AG08395 (cell line): ENCODE data around the gene PIGT.
"Not testable (repeated sequence)": the region's sequence is repeated elsewhere in the genome, so short reads cannot be mapped to it uniquely, and the experiment has no call there.

ENCODE experiments used
- DNase-seq: peaks from one replicate; pipeline ENCODE4 v3.0.0; 2012; ENCODE audit warnings: mixed read lengths, low spot score

Gene PIGT

DNA sequence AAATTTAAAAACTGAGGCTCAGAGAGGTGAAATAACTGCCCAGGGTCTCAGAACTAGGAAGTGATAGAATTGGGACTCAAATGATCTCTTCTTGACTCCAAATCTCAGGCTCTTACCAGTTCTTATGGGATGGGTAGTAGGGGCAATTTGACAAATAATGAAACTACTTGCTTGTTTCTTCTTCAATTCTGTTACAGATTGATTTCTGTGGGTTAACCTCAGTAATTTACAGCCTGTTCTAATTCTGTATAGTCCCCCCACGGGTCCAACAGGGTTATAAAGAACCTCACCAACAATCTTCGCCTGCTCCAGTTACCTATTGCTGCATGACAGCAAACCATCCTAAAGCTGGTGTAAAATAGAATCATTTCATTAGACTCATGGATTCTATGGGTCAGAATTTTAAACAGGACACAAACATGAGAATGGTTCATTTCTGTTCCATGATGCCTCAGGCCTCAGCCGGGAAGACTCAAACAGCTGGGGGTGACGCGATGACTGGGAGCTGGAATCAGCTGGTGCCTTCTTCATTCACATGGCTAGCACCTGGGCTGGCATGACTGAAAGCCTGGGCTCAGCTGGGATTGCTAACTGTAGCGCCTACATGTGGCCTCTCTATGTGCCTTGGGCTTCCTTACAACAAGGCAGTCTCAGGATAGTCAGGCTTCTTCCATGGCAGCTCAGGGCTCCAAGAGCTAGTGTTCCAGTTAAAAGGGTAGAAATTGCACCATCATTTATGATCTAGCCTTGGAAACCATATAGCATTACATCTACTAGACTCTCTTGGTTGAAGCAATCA, 47.0 kb downstream of the PIGT start:
- DNase-seq: no peak

- DNase-seq: no peak
Measured at GRCh38 chr20:45463709-45464108, 47.8 kb downstream of the PIGT start.

DNA sequence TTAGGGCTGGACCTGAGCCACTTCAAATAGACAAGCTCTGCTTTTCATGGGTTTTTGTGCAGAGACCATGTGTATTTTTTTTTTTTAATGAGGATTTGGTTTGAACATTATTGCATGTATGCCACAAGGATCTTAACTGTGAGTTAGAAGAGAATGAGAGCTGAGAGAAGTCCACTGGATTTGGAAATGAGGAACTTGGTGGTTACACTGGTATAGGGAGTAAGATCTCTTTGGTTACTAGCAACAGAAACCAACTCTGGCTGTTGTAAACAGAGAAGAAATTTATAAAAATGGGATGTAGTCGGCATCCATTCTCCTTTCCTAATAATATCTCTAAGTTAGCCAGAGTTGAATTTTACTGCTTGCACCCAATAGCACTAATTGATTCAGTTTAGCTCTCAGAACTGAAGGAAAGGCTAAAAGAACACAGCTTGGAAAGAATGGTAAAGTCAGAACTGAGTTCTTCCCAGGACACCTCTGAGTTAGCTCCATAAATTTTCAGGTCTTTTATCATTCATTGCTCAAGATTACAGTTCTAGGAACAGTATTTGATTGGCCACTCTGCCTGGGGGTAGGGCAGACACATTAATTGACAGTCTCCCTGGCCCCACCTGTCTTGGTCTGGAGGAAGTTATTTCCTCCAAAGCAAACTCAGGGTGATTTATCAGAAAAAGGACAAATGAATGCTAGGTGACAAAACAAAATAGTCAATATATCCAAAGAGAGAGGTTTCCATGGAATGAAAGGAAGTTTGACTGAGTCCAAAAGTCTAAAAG, 49.7 kb downstream of the PIGT start:
- DNase-seq: no peak

- no peak for DNase-seq
Measured at GRCh38 chr20:45467172-45467571, 51.2 kb downstream of the PIGT start.

DNA sequence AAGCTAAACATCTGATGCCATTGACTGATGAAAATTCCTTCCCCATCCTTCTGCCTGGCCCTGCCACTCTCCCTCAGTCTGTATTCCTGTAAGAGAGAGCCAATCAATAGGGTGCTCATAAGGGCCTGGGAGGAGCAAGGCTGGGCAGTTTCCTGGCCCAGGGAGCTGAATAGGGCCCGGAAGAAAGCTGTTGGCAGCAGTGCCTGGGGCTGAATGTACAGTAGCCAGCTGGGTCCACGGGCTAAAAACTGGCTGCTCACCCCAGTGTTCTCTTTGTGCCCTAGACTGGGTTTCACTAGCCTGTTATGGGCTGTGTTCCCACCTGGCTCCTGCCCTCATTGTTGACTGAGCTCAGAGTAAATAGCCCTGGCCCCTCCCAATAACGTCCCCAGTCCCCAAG, 51.9 kb downstream of the PIGT start:
- no peak for DNase-seq

- DNase-seq: no peak
Measured at GRCh38 chr20:45469336-45470261, 53.7 kb downstream of the PIGT start, which contains the start of gene WFDC2. WFDC2 (plus strand) TSS chr20:45469753; CDS start chr20:45469782, 29 bp downstream.

DNA sequence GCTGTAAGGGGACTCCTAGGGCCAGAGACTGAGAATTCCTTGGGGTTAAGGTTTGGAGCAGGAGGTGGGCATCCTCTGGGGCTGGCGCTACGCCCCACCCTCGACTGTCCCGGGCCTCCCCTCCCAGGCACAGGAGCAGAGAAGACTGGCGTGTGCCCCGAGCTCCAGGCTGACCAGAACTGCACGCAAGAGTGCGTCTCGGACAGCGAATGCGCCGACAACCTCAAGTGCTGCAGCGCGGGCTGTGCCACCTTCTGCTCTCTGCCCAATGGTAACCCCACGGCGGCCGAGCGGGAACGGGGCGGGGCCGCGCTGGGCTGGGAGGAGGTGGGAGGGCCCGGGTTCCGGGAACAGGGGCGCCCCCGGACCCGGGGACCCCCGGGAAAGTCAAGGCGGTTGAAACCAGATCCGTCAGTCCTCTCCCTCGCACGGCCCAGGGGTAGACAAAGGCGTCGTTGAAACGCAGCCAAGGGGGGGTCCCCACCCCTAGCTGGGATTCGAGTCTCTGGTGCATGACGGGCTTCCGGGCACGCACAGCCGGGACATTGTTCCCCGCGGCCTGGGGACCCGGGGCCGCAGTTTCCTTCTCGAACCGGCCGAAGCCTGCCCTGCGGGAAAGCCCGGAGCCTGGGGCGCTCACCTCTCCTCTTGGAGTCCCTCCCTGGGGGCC, 54.5 kb downstream of the PIGT start:
- DNase-seq: no peak

DNA sequence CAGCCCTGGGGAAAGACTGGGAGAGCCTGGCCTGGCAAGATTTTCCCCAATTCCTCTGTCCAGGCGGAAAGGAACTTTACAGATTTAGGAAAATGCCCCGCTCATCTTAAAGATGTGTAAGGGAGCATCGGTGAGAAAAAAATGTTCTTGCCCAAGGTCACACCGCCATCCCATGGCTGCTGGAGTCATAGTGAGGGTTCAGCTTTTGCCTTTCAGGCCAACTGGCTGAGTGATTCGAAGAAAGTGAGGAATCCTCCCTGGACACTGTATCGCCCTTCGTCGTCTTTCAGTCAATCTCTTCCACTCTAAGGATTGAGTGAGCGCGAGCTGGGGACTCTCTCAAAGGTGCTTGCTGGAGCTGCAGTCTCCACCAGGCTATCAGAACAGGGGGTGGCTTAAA, 55.0 kb downstream of the PIGT start:
- no peak for DNase-seq

DNA sequence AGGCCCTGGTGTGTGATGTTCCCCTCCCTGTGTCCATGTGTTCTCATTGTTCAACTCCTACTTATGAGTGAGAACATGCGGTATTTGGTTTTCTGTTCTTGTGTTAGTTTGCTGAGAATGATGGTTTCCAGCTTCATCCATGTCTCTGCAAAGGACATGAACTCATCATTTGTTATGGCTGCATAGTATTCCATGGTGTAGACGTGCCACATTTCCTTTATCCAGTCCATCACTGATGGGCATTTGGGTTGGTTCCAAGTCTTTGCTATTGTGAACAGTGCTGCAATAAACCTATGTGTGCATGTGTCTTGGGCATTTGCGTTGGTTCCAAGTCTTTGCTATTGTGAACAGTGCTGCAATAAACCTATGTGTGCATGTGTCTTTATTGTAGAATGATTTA, 56.3 kb downstream of the PIGT start:
- DNase-seq: not testable (repeated sequence)
